Left ventricle myocardium inferior (tissue), 1 donor: ENCODE results near the gene TUBG1. TPM values are rescaled to one million over a fixed set of nuclear protein-coding genes. Genes with fewer than 3 reads are reported as not detected.

Experiments
- DNase-seq: peaks from one replicate; pipeline ENCODE4 v3.0.0-alpha.2; 2020
- H3K27ac ChIP-seq: fragments of 200-600 bp; replicated peaks from 2 replicates; pipeline ENCODE4 v1.8.0; 2021
- H3K27me3 ChIP-seq: fragments of 200-600 bp; 2 replicates; pipeline ENCODE4 v1.8.0; 2021; ENCODE audit warnings: low read depth
- H3K36me3 ChIP-seq: fragments of 200-600 bp; 2 replicates; pipeline ENCODE4 v1.8.0; 2021
- H3K4me1 ChIP-seq: fragments of 200-600 bp; 2 replicates; pipeline ENCODE4 v1.8.0; 2021
- H3K4me3 ChIP-seq: fragments of 200-600 bp; 2 replicates; pipeline ENCODE4 v1.8.0; 2021; ENCODE audit warnings: mild to moderate bottlenecking, moderate library complexity
- H3K9me3 ChIP-seq: fragments of 200-600 bp; replicated peaks from 2 replicates; pipeline ENCODE4 v1.8.0; 2021
- CTCF ChIP-seq: fragments of 200-600 bp; IDR thresholded peaks from 2 replicates; pipeline ENCODE4 v1.8.0; 2021; ENCODE audit warnings: antibody characterized with exemption, mild to moderate bottlenecking, borderline replicate concordance
- intact Hi-C: fragments of 100-400 bp; cut with micrococcal nuclease; formaldehyde crosslinking; loops from one replicate; pipeline ENCODE4 v1.11.0; 2022
- total RNA-seq: library from RNA; stranded (reverse); fragmentation: NEBNext Ultra II Directional; extraction: Animal tissue kit (Norgen Biotek cat#: 25700); gene quantifications from one replicate; pipeline ENCODE4 v1.2.1, GENCODE V29; 2021
- donor health status: DM: no; HTN: yes; CAD: no; lungs with severe emphysema.

The TUBG1 gene
- total RNA-seq, 1 donor from 2014 or later: 48.0 TPM

DNA sequence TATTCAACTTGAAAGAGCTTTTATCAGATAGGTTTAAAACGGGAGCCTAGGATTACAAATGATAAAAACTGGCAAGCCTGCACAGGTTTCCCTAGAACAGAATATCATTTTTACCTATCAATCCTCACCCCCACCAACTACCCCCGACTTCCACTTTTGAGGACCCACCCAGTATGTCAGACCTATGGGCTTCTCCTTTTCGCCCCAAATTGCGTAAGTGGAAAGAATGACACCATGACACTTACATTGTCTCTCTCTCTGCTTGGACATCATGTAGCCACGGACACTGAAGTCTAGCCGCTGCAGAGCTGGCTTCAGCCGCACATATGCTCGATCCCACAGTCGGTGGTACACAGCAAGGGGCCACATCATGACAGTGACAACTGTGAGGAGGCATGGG is 24.6 kb upstream of the TUBG1 start:
- no peak for DNase-seq
- peaks cover 39% of the 10 kb centered on the region for H3K4me1 ChIP-seq
- TF ChIP-seq CTCF: no peak
- no peak overlapping the region for H3K4me3 ChIP-seq
- no peaks in the 10 kb centered on the region for H3K27me3 ChIP-seq
- peak overlapping the region; percentile 42 for H3K27ac ChIP-seq
- no peaks in the 10 kb centered on the region for H3K9me3 ChIP-seq
- peaks cover 96% of the 10 kb centered on the region for H3K36me3 ChIP-seq
- intact Hi-C loops: no loop called here

GRCh38 chr17:42585353-42585752 is 24.1 kb upstream of the TUBG1 start:
- H3K27ac ChIP-seq: peak overlapping the region; percentile 42

DNA sequence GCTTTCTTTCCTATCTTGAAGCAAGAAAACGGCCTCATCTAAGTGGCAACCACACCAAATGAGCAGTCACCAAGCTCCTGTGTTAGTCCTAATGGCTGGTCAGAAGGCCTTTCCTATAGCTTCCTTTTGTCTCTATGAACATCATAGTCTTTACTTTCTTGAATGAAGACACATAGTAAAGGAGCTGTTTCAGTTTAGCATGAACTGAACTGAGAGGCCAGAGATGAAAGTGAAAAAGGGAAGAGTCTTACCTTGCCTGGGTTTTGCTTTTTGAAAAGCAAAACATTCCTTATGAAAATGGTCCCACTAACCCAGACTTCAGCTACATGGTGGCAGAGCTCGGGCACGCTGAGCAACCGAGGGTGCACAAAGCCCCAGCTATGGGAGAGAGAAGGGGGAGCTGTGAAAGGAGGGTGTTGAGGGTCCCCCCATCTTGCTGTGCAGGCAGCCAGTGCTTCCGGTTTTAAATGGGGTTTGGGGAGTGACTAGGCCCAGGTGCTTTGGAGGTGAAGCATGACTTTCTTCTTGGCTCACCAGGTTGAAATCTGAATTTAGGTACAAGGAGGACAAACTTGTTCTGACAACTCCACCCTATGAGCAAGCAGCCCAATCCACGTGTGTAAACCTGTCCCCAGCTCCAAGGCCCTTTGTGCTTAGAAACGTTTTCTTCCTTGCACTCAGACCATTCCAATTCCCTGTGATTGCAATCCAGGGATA is 22.8 kb upstream of the TUBG1 start:
- peaks cover 96% of the 10 kb centered on the region for H3K36me3 ChIP-seq
- H3K27me3 ChIP-seq: no peaks in the 10 kb centered on the region
- intact Hi-C loops: no loop called here
- peak overlapping the region; percentile 42 for H3K27ac ChIP-seq
- H3K4me1 ChIP-seq: peaks cover 39% of the 10 kb centered on the region
- TF ChIP-seq CTCF: no peak
- H3K4me3 ChIP-seq: no peak overlapping the region
- H3K9me3 ChIP-seq: no peaks in the 10 kb centered on the region
- no peak for DNase-seq

More at GRCh38 chr17:42585353-42585752, 24.1 kb upstream of the TUBG1 start:
- TF ChIP-seq CTCF: no peak
- H3K9me3 ChIP-seq: no peaks in the 10 kb centered on the region
- no peak overlapping the region for H3K4me3 ChIP-seq
- H3K27me3 ChIP-seq: no peaks in the 10 kb centered on the region
- peaks cover 39% of the 10 kb centered on the region for H3K4me1 ChIP-seq
- intact Hi-C loops: no loop called here
- peaks cover 96% of the 10 kb centered on the region for H3K36me3 ChIP-seq
- no peak for DNase-seq

DNA sequence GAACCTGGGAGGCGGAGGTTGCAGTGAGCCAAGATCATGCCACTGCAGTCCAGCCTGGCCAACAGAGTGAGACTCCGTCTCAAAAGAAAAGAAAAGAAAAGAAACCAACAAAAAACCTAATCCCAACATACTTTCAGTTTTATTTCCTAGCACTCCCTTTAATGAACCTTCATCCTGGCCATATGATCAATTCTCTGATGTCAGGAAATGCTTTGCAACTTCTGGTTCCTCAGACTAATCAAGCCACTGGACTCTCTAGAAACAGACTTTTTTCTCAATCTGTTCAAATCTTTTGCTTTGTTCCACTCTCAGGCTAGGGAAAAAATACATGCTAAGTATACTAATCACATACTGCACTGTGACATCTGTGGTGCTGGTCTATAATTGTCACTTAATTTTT is 18.6 kb upstream of the TUBG1 start:
- DNase-seq: no peak
- no peak for TF ChIP-seq CTCF
- Histone ChIP-seq H3K9me3 (no peaks in the 10 kb centered on the region), H3K4me1 (peaks cover 23% of the 10 kb centered on the region), H3K4me3 (no peak overlapping the region), H3K27me3 (no peaks in the 10 kb centered on the region), H3K36me3 (peaks cover 62% of the 10 kb centered on the region), H3K27ac (no peak overlapping the region)
- intact Hi-C loops: no loop called here

GRCh38 chr17:42591411-42591810 is 18.1 kb upstream of the TUBG1 start:
- DNase-seq: no peak
- Histone ChIP-seq H3K36me3 (peaks cover 57% of the 10 kb centered on the region), H3K4me3 (no peak overlapping the region)

More at GRCh38 chr17:42591411-42591810, 18.1 kb upstream of the TUBG1 start:
- Histone ChIP-seq H3K4me1 (peaks cover 18% of the 10 kb centered on the region), H3K27me3 (no peaks in the 10 kb centered on the region), H3K27ac (no peak overlapping the region), H3K9me3 (no peaks in the 10 kb centered on the region)
- no peak for TF ChIP-seq CTCF
- intact Hi-C loops: no loop called here
